ENCODE results near the gene KIRREL1. TPM values are rescaled to one million over a fixed set of nuclear protein-coding genes. Genes with fewer than 3 reads are reported as not detected.
A peak's percentile ranks its signal among the peaks of the same experiment; 100 is the strongest.

Gene KIRREL1
- total RNA-seq, 1 donor from 2014 or later = not detected

DNA sequence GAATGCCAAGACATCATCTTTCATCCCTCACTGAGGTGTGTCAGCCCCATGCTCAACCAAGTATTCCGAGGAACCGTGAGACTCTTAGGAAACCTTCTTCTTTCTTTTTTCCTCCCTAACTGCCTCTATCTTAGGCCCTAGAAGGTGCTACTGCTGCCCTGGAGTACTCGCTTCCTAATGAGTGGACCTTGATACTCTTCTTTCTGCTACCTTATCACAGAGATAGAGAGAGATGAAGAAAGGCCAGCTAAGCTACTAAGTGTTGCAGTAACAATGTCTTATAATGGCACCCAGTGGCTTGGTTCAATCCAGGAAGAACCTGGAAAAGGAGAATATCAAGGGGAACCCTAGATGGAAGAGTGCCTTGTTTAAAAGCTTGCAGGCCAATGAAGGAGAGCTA lies 86.6 kb downstream of the KIRREL1 start:
- H3K9me3 Mint-ChIP-seq = no peaks in the 10 kb centered on the region
- H3K4me1 Mint-ChIP-seq (ENCODE audit: low read depth) = no peaks in the 10 kb centered on the region
- H3K27me3 Mint-ChIP-seq (ENCODE audit: insufficient read depth) = peaks cover 1% of the 10 kb centered on the region
- DNase-seq (ENCODE audit: low spot score) = no peak
- intact Hi-C loops (cut with micrococcal nuclease) = no loop called here
- H3K27ac Mint-ChIP-seq = no peak overlapping the region
- no peak overlapping the region for H3K4me3 Mint-ChIP-seq
- no peaks in the 10 kb centered on the region for H3K36me3 Mint-ChIP-seq (ENCODE audit: low read depth)

- intact Hi-C loops (cut with micrococcal nuclease) = no loop called here
- H3K4me1 Mint-ChIP-seq (ENCODE audit: low read depth) = no peaks in the 10 kb centered on the region
- H3K36me3 Mint-ChIP-seq (ENCODE audit: low read depth) = no peaks in the 10 kb centered on the region
- peaks cover 1% of the 10 kb centered on the region for H3K27me3 Mint-ChIP-seq (ENCODE audit: insufficient read depth)
- H3K27ac Mint-ChIP-seq = no peak overlapping the region
- DNase-seq (ENCODE audit: low spot score) = no peak
- no peaks in the 10 kb centered on the region for H3K9me3 Mint-ChIP-seq
- H3K4me3 Mint-ChIP-seq = no peak overlapping the region
These were observed 90.9 kb downstream of the KIRREL1 start for GRCh38 chr1:158084336-158084735.

DNA sequence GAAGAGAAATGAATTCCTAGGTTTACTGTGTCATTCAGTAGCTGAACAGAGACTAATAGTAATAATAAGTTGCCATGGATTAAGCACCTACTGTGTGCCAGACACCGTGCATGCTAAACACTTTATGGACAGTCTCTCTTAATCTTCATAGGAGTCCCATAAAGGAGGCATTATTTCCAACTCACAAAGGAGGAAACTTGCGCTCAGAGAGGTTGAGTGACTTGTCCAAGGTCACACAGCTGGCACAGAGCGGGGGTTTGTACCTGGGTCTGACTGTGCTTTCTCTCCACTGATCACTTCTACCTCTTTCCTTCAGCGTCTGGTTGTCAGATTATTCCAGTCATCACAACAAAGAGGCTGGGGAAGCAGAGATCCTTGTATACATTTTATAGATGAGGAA lies 91.3 kb downstream of the KIRREL1 start:
- Mint-ChIP-seq H3K27me3 (ENCODE audit: insufficient read depth) (peaks cover 1% of the 10 kb centered on the region), H3K9me3 (no peaks in the 10 kb centered on the region), H3K4me1 (ENCODE audit: low read depth) (no peaks in the 10 kb centered on the region), H3K27ac (no peak overlapping the region), H3K4me3 (no peak overlapping the region), H3K36me3 (ENCODE audit: low read depth) (no peaks in the 10 kb centered on the region)
- intact Hi-C loops (cut with micrococcal nuclease) = no loop called here
- no peak for DNase-seq (ENCODE audit: low spot score)

DNA sequence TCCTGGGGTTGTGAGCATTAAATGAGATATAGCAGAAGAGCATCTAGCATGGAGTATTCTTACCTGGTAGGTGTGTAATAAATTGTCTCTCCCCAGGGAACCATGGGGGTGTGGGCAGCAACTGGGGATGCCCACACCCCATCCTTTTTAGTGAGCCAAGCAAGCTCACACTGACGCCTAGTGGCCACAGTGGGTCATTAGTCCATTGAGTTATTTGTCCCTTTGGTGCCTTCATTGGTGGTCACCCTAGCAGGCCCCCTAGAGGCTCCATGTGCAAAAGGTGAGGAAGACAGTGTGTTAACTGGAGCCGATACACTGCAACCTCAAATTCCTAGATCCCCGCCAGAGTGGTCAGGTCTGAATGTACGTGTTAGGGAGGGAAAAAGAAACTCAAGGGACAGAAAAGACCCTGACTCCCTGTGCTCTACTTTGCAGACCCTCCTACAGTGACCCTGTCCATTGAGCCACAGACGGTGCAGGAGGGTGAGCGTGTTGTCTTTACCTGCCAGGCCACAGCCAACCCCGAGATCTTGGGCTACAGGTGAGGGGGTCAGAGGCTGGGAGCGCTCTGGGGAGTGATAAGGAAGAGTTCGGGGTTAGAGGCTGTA lies 94.0 kb downstream of the KIRREL1 start:
- peak; percentile 5 for DNase-seq (ENCODE audit: low spot score)
- Mint-ChIP-seq H3K27ac (no peak overlapping the region), H3K4me3 (no peak overlapping the region), H3K27me3 (ENCODE audit: insufficient read depth) (no peaks in the 10 kb centered on the region), H3K9me3 (no peaks in the 10 kb centered on the region), H3K36me3 (ENCODE audit: low read depth) (no peaks in the 10 kb centered on the region), H3K4me1 (ENCODE audit: low read depth) (no peaks in the 10 kb centered on the region)
- intact Hi-C loops (cut with micrococcal nuclease) = loop anchor here (1.0 kb wide), 1 partner anchor 95 kb away; no protein-coding TSS in a partner anchor

DNA sequence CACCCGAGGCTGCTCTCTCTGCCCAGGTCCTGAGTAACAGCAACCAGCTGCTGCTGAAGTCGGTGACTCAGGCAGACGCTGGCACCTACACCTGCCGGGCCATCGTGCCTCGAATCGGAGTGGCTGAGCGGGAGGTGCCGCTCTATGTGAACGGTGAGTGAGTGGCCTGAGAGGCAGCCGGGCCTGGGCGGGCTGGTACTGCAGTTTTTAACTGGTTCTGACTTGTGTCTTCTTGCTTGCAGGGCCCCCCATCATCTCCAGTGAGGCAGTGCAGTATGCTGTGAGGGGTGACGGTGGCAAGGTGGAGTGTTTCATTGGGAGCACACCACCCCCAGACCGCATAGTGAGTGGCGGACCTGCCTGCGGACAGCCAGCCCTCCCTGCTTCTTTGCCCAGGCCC lies 96.0 kb downstream of the KIRREL1 start:
- intact Hi-C loops (cut with micrococcal nuclease) = no loop called here

GRCh38 chr1:158089925-158090637 lies 96.6 kb downstream of the KIRREL1 start:
- Mint-ChIP-seq H3K27me3 (ENCODE audit: insufficient read depth) (no peaks in the 10 kb centered on the region), H3K27ac (no peak overlapping the region), H3K4me1 (ENCODE audit: low read depth) (no peaks in the 10 kb centered on the region), H3K4me3 (no peak overlapping the region), H3K9me3 (no peaks in the 10 kb centered on the region), H3K36me3 (ENCODE audit: low read depth) (no peaks in the 10 kb centered on the region)
- intact Hi-C loops (cut with micrococcal nuclease) = no loop called here
- DNase-seq (ENCODE audit: low spot score) = no peak

More for the DNA sequence above, 96.0 kb downstream of the KIRREL1 start:
- Mint-ChIP-seq H3K27me3 (ENCODE audit: insufficient read depth) (no peaks in the 10 kb centered on the region), H3K4me3 (no peak overlapping the region), H3K36me3 (ENCODE audit: low read depth) (no peaks in the 10 kb centered on the region), H3K4me1 (ENCODE audit: low read depth) (no peaks in the 10 kb centered on the region), H3K9me3 (no peaks in the 10 kb centered on the region), H3K27ac (no peak overlapping the region)
- DNase-seq (ENCODE audit: low spot score) = no peak

GRCh38 chr1:158093376-158093775 lies 99.9 kb downstream of the KIRREL1 start:
- no peak overlapping the region for H3K4me3 Mint-ChIP-seq
- no peak for DNase-seq (ENCODE audit: low spot score)
- H3K9me3 Mint-ChIP-seq = no peaks in the 10 kb centered on the region
- intact Hi-C loops (cut with micrococcal nuclease) = no loop called here
- H3K27ac Mint-ChIP-seq = no peak overlapping the region
- H3K36me3 Mint-ChIP-seq (ENCODE audit: low read depth) = no peaks in the 10 kb centered on the region
- H3K27me3 Mint-ChIP-seq (ENCODE audit: insufficient read depth) = no peaks in the 10 kb centered on the region
- H3K4me1 Mint-ChIP-seq (ENCODE audit: low read depth) = no peaks in the 10 kb centered on the region

- no peak overlapping the region for H3K27ac Mint-ChIP-seq
- DNase-seq (ENCODE audit: low spot score) = no peak
- H3K4me1 Mint-ChIP-seq (ENCODE audit: low read depth) = no peaks in the 10 kb centered on the region
- no peak overlapping the region for H3K4me3 Mint-ChIP-seq
- intact Hi-C loops (cut with micrococcal nuclease) = no loop called here
- H3K27me3 Mint-ChIP-seq (ENCODE audit: insufficient read depth) = no peaks in the 10 kb centered on the region
- H3K36me3 Mint-ChIP-seq (ENCODE audit: low read depth) = no peaks in the 10 kb centered on the region
- no peaks in the 10 kb centered on the region for H3K9me3 Mint-ChIP-seq
These were observed 101.1 kb downstream of the KIRREL1 start for GRCh38 chr1:158094571-158094970.

- Mint-ChIP-seq H3K4me3 (no peak overlapping the region), H3K4me1 (ENCODE audit: low read depth) (no peaks in the 10 kb centered on the region), H3K27me3 (ENCODE audit: insufficient read depth) (no peaks in the 10 kb centered on the region), H3K27ac (no peak overlapping the region), H3K9me3 (no peaks in the 10 kb centered on the region), H3K36me3 (ENCODE audit: low read depth) (no peaks in the 10 kb centered on the region)
- intact Hi-C loops (cut with micrococcal nuclease) = loop anchor here (1.0 kb wide), 1 partner anchor 29 kb away; no protein-coding TSS in a partner anchor
- peak; percentile 7 for DNase-seq (ENCODE audit: low spot score)
These were observed 102.4 kb downstream of the KIRREL1 start for GRCh38 chr1:158095737-158096335.

GRCh38 chr1:158098256-158098655 lies 104.8 kb downstream of the KIRREL1 start:
- no peak overlapping the region for H3K27ac Mint-ChIP-seq
- no peaks in the 10 kb centered on the region for H3K27me3 Mint-ChIP-seq (ENCODE audit: insufficient read depth)
- H3K36me3 Mint-ChIP-seq (ENCODE audit: low read depth) = no peaks in the 10 kb centered on the region
- DNase-seq (ENCODE audit: low spot score) = no peak
- H3K4me1 Mint-ChIP-seq (ENCODE audit: low read depth) = peaks cover 7% of the 10 kb centered on the region
- intact Hi-C loops (cut with micrococcal nuclease) = no loop called here
- H3K9me3 Mint-ChIP-seq = no peaks in the 10 kb centered on the region
- no peak overlapping the region for H3K4me3 Mint-ChIP-seq

DNA sequence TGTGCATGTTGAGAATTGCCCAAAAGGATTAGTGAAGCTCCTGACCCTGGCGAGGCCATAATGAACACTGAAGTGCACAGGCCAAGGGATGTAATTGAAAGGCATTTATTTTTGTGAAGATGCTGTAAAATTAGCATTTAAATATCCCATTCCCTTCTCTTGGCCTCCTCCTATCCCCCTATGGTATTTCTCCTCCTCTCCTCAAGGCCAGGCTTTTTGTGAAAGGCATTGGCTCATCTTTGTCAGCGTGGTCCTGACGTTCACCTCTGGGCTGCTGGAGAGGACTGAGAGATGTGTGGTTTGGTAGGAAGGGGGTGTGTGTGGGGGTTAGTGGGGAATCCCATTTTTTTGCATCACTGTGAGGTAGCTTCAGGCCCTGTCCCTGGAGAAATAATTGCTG lies 105.7 kb downstream of the KIRREL1 start:
- Mint-ChIP-seq H3K27me3 (ENCODE audit: insufficient read depth) (peaks cover 2% of the 10 kb centered on the region), H3K36me3 (ENCODE audit: low read depth) (no peaks in the 10 kb centered on the region), H3K4me1 (ENCODE audit: low read depth) (peaks cover 7% of the 10 kb centered on the region), H3K27ac (no peak overlapping the region), H3K9me3 (no peaks in the 10 kb centered on the region), H3K4me3 (no peak overlapping the region)
- no peak for DNase-seq (ENCODE audit: low spot score)
- intact Hi-C loops (cut with micrococcal nuclease) = no loop called here

DNA sequence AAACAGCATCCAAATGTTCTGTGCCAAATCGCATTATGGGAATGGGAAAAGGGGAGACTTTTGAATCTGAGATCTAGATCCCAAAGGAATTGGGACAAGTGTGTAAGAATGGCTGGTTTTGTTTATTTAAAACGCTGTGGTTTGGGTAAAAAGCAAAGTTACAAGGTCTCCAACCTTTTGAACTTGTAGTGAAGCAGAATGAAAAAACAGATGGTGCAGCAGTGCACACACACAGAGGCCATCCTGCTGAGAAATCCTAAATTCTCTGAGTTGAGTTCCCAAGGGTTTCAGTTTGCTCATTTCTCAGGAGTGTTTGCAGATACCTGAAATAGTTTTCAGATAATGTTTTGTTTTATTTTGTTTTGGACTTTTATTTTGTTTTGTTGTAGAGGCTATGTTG lies 107.1 kb downstream of the KIRREL1 start:
- H3K4me3 Mint-ChIP-seq = no peak overlapping the region
- peaks cover 9% of the 10 kb centered on the region for H3K27me3 Mint-ChIP-seq (ENCODE audit: insufficient read depth)
- H3K4me1 Mint-ChIP-seq (ENCODE audit: low read depth) = peaks cover 7% of the 10 kb centered on the region
- no peak for DNase-seq (ENCODE audit: low spot score)
- H3K36me3 Mint-ChIP-seq (ENCODE audit: low read depth) = no peaks in the 10 kb centered on the region
- intact Hi-C loops (cut with micrococcal nuclease) = no loop called here
- no peaks in the 10 kb centered on the region for H3K9me3 Mint-ChIP-seq
- H3K27ac Mint-ChIP-seq = no peak overlapping the region

DNA sequence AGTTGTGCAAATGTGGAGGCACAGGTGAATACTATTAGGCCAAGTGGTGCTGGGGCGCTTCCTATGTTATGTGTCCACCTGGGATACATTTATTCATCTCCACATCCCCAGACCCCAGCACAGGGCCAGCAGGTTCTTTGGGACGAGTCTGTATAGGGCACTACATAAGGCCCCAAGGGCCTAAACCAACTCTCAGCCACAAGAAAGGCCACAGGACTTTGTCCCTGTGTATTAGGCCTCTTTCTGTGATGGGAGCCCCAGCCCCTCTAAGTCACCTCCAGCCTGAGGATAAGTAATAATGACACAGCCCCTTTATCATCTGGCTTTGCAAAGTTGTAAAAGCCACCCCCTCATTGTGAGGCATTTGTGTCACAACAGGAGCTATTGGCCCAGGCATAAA lies 108.0 kb downstream of the KIRREL1 start:
- Mint-ChIP-seq H3K27me3 (ENCODE audit: insufficient read depth) (peaks cover 14% of the 10 kb centered on the region), H3K36me3 (ENCODE audit: low read depth) (no peaks in the 10 kb centered on the region), H3K9me3 (no peaks in the 10 kb centered on the region), H3K4me1 (ENCODE audit: low read depth) (peaks cover 7% of the 10 kb centered on the region), H3K27ac (no peak overlapping the region), H3K4me3 (no peak overlapping the region)
- intact Hi-C loops (cut with micrococcal nuclease) = no loop called here
- no peak for DNase-seq (ENCODE audit: low spot score)
